Brain microvascular endothelial cell (primary cell): ENCODE results near the gene ASS1.

Experiments used
- DNase-seq: peaks from one replicate; pipeline ENCODE4 v3.0.0-alpha.2; 2020
- H3K27ac ChIP-seq: fragments of 250-450 bp; sonication (Bioruptor Pico); 2 replicates; pipeline ENCODE4 v1.5.1; 2020; ENCODE audit warnings: mild to moderate bottlenecking, moderate library complexity
- H3K27me3 ChIP-seq: fragments of 250-450 bp; sonication (Bioruptor Pico); replicated peaks from 2 replicates; pipeline ENCODE4 v1.5.1; 2020; ENCODE audit warnings: mild to moderate bottlenecking
- H3K36me3 ChIP-seq: fragments of 250-450 bp; sonication (Bioruptor Pico); replicated peaks from 2 replicates; pipeline ENCODE4 v1.5.1; 2020; ENCODE audit warnings: mild to moderate bottlenecking
- H3K4me3 ChIP-seq: 2 replicates; pipeline ENCODE4 v1.5.1; 2011; ENCODE audit warnings: low read depth, mild to moderate bottlenecking, control low read depth, low read length, moderate library complexity
- CTCF ChIP-seq: IDR thresholded peaks from 2 replicates; pipeline ENCODE4 v1.5.1; 2011; ENCODE audit warnings: low read depth, mild to moderate bottlenecking, moderate library complexity, low read length, control low read depth, inconsistent platforms; ENCODE audit errors: missing control alignments
- in situ Hi-C: cut with HindIII; loops from 2 replicates; pipeline ENCODE4 v1.10.0; 2017; ENCODE audit warnings: low sequenced_read_pairs, low pct_ligation_motif_present

Gene ASS1

GRCh38 chr9:130407916-130408663, 36.7 kb upstream of the ASS1 start:
- in situ Hi-C loops: no loop called here
- no peak for TF ChIP-seq CTCF
- DNase-seq: no peak
- H3K27ac ChIP-seq: no peak overlapping the region
- H3K27me3 ChIP-seq: no peaks in the 10 kb centered on the region
- H3K36me3 ChIP-seq: no peaks in the 10 kb centered on the region
- H3K4me3 ChIP-seq: no peak overlapping the region

DNA sequence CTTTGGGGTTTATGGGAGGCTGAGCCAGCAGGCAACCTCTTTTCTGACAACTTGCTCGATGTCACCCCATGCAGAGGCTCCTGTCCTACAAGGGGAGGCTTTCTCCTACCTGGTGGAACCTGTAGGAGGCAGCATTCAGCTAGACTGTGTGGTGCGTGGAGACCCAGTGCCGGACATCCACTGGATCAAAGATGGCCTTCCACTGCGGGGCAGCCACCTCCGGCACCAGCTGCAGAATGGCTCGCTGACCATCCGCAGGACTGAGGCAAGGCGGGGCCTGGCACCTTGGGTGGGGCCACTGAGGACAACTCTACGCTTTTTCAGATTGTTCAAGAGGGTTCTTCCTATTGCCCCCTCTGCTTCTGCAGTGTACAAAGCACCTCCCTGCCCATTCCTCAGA, 36.1 kb upstream of the ASS1 start:
- TF ChIP-seq CTCF: no peak
- H3K27ac ChIP-seq: no peak overlapping the region
- DNase-seq: no peak
- H3K36me3 ChIP-seq: no peaks in the 10 kb centered on the region
- H3K4me3 ChIP-seq: no peak overlapping the region
- no peaks in the 10 kb centered on the region for H3K27me3 ChIP-seq
- in situ Hi-C loops: no loop called here

- DNase-seq: no peak
Measured at GRCh38 chr9:130409246-130409645, 35.5 kb upstream of the ASS1 start.

DNA sequence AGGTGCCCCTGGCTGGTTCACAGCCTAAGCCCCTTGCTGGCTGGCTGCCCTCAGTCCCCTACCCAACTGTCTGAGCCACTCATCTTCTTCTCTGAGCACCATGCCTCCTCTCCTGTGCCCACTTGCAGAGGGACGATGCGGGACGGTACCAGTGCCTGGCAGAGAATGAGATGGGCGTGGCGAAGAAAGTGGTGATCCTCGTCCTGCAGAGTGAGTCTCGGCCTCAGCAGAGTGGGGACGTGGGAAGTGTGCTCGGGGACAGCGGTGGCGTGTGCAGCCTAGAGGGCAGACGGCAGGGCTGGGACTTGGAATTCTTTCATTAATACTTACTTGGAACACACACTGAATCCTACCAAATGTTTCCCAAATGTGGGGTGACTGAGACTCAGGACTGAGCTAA, 34.3 kb upstream of the ASS1 start:
- no peaks in the 10 kb centered on the region for H3K27me3 ChIP-seq
- DNase-seq: no peak
- TF ChIP-seq CTCF: no peak
- H3K36me3 ChIP-seq: no peaks in the 10 kb centered on the region
- in situ Hi-C loops: no loop called here
- no peak overlapping the region for H3K4me3 ChIP-seq
- no peak overlapping the region for H3K27ac ChIP-seq

More at GRCh38 chr9:130409246-130409645, 35.5 kb upstream of the ASS1 start:
- no peak for TF ChIP-seq CTCF
- Histone ChIP-seq H3K27me3 (no peaks in the 10 kb centered on the region), H3K4me3 (no peak overlapping the region), H3K36me3 (no peaks in the 10 kb centered on the region), H3K27ac (no peak overlapping the region)
- in situ Hi-C loops: no loop called here

- in situ Hi-C loops: no loop called here
Measured at GRCh38 chr9:130411566-130411915, 33.2 kb upstream of the ASS1 start.

More at GRCh38 chr9:130411566-130411915, 33.2 kb upstream of the ASS1 start:
- H3K27ac ChIP-seq: no peak overlapping the region
- no peaks in the 10 kb centered on the region for H3K36me3 ChIP-seq
- no peak overlapping the region for H3K4me3 ChIP-seq
- no peak for TF ChIP-seq CTCF
- no peak for DNase-seq
- no peaks in the 10 kb centered on the region for H3K27me3 ChIP-seq
